ENCODE results near the gene TMEM63C.

GRCh38 chr14:77212097-77212870, 30.7 kb downstream of the TMEM63C start:
- TF ChIP-seq CTCF (IDR thresholded peaks at IDR 0.05) (no peak), POLR2A (IDR thresholded peaks at IDR 0.05) (no peak)
